ENCODE results near the gene MMS22L. TPM values are rescaled to one million over a fixed set of nuclear protein-coding genes. Genes with fewer than 3 reads are reported as not detected.

Gene MMS22L
- total and polyA plus RNA-seq, 2 experiments from 2014 or later = 11.7 to 49.5 TPM

- Mint-ChIP-seq H3K9me3 (no peaks in the 10 kb centered on the region), H3K36me3 (ENCODE audit: low read depth) (0 out of 3 replicates have a peak, but pooled peaks cover 2% of the 10 kb centered on the region), H3K4me3 (no peak overlapping the region), H3K27me3 (ENCODE audit: insufficient read depth, low read depth, poor library complexity) (no peaks in the 10 kb centered on the region), H3K4me1 (no peaks in the 10 kb centered on the region), H3K27ac (no peak overlapping the region)
- no peak for TF ChIP-seq ZNF462 (CRISPR knock-in tag; IDR thresholded peaks at IDR 0.05)
- TF ChIP-seq POLR2AphosphoS5 (IDR thresholded peaks at IDR 0.05; ENCODE audit: low read depth) = no peak
- TF ChIP-seq ETS1 (IDR thresholded peaks at IDR 0.05) = no peak
- TF ChIP-seq STAT1 (IDR thresholded peaks at IDR 0.05; ENCODE audit: unreplicated experiment) = no peak
- no peak for TF ChIP-seq EZH2phosphoT487 (IDR thresholded peaks at IDR 0.05; ENCODE audit: unreplicated experiment)
- no peak for TF ChIP-seq NANOG (IDR thresholded peaks at IDR 0.05; ENCODE audit: borderline replicate concordance)
- TF ChIP-seq CREB1 (CRISPR knock-in tag; IDR thresholded peaks at IDR 0.05; ENCODE audit: low read depth) = no peak
- TF ChIP-seq EZH2 (IDR thresholded peaks at IDR 0.05; ENCODE audit: low read depth, unreplicated experiment) = no peak
- no peak for TF ChIP-seq ZNF331 (CRISPR knock-in tag; IDR thresholded peaks at IDR 0.05; ENCODE audit: low read depth)
- no peak for TF ChIP-seq JUNB (IDR thresholded peaks at IDR 0.05; ENCODE audit: unreplicated experiment)
- no peak for TF ChIP-seq ZNF114 (CRISPR knock-in tag; IDR thresholded peaks at IDR 0.05)
- TF ChIP-seq REST (IDR thresholded peaks at IDR 0.05; ENCODE audit: unreplicated experiment) = no peak
- no peak for TF ChIP-seq CTCF (conservative IDR thresholded peaks at IDR 0.05; ENCODE audit: low read depth in 2 of 2)
- H3K4me2 ChIP-seq = no peak overlapping the region
- DNase-seq (ENCODE audit: low spot score) = no peak
- no peaks in the 10 kb centered on the region for H3K36me3 ChIP-seq (ENCODE audit: insufficient read depth)
- no peak for ATAC-seq
- H3K27ac ChIP-seq (ENCODE audit: low read depth) = no peak overlapping the region
- H4K20me1 ChIP-seq (replicated peaks; ENCODE audit: insufficient read depth) = no peaks in the 10 kb centered on the region
- H3K4me1 ChIP-seq (ENCODE audit: insufficient read depth) = no peaks in the 10 kb centered on the region
- no peak overlapping the region for H3K4me3 ChIP-seq
- no peak overlapping the region for H2AFZ ChIP-seq
- H3K27me3 ChIP-seq (ENCODE audit: insufficient read depth) = no peaks in the 10 kb centered on the region
- no peaks in the 10 kb centered on the region for H3K9me2 ChIP-seq (ENCODE audit: insufficient read depth)
- no peaks in the 10 kb centered on the region for H3K79me2 ChIP-seq (replicated peaks; ENCODE audit: insufficient read depth)
- H3F3A ChIP-seq (replicated peaks; ENCODE audit: low read depth) = no peaks in the 10 kb centered on the region
These were observed 84.9 kb downstream of the MMS22L start for GRCh38 chr6:97198046-97198565.

Data from GM23338 (cell line).